Measurements from ENCODE around the gene GGACT. TPM values are rescaled to one million over a fixed set of nuclear protein-coding genes. Genes with fewer than 3 reads are reported as not detected.
A peak's percentile ranks its signal among the peaks of the same experiment; 100 is the strongest.

GGACT gene
- total RNA-seq, 4 donors from 2014 or later: 1.9 to 8.7 (median 5.6) TPM

DNA sequence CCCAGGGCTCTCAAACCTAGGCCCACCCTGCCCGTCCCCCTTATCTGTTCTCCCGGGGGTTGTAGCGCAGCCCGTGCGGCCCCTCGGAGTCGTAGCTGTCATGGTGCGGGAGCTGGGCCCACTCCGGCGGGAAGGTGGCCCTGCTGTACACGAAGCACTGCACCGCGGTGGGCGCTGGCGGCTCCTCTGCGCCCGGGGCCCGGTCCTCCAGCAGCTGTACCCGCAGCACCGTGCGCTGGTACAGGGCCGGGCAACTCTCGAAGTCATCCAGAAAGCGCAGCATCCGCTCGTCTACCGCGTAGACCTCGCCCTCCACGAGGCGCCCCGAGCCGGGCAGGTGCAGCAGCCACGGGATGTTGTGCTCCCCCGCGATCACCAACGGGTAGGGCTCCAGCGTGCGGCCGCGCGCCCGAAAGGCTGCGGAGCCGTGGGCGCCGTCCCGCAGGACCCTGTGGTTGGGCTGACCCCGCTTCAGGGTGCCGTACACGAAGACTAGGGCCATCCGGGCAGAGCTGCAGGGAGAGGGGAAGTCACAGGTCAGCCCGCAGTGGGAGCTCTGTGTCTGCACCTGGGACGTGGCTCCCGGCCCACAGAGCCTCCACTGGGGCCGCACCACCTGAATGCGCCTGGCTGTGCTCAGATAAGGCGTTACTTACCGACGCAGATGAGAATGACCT lies 56.4 kb downstream of the GGACT start:
- H3K4me1 ChIP-seq: no peaks in the 10 kb centered on the region
- TF ChIP-seq POLR2A (IDR thresholded peaks at IDR 0.05): no peak
- TF ChIP-seq, protein P1, sequence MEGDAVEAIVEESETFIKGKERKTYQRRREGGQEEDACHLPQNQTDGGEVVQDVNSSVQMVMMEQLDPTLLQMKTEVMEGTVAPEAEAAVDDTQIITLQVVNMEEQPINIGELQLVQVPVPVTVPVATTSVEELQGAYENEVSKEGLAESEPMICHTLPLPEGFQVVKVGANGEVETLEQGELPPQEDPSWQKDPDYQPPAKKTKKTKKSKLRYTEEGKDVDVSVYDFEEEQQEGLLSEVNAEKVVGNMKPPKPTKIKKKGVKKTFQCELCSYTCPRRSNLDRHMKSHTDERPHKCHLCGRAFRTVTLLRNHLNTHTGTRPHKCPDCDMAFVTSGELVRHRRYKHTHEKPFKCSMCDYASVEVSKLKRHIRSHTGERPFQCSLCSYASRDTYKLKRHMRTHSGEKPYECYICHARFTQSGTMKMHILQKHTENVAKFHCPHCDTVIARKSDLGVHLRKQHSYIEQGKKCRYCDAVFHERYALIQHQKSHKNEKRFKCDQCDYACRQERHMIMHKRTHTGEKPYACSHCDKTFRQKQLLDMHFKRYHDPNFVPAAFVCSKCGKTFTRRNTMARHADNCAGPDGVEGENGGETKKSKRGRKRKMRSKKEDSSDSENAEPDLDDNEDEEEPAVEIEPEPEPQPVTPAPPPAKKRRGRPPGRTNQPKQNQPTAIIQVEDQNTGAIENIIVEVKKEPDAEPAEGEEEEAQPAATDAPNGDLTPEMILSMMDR (IDR thresholded peaks at IDR 0.05): no peak
- no peaks in the 10 kb centered on the region for H3K27me3 ChIP-seq
- DNase-seq: no peak
- 98 to 99% methylated on average over 32 to 46 of the region's 60 CpGs for WGBS, 2 donors
- no peak overlapping the region for H3K4me3 ChIP-seq (replicated peaks in 1 of 3)
- peaks cover 0 to 6% of the 10 kb centered on the region in 2 donors for H3K36me3 ChIP-seq
- no peak overlapping the region for H3K27ac ChIP-seq
- H3K9me3 ChIP-seq: no peaks in the 10 kb centered on the region
- intact Hi-C loops (cut with DNase I): no loop called here

DNA sequence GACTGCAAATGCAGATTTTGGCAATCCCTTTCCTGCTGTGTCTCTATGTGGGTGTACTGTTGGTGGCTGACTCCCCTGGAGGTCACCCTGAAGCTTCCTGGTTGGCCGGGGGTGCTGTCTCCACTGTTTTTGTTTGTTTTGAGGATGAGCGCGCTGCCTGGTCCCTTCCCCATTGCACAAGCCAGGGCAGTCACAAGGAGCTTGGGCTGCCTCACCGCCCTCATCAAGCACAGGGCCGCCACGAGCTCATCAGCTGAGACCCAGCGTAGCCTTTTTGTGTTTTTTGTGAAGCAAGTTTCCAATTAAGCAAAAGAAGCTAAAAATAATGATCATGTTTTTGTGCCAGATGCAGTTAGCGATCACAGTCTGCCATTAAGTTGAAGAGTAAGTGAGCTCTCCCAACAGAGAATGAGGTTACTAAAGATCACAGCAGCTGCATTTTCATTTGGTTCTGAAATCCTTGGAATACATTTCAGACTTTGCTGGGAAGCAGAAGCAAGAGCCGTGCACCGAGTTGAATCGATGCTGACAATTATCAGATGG lies 57.8 kb downstream of the GGACT start:
- Histone ChIP-seq H3K27ac (no peak overlapping the region), H3K4me3 (replicated peaks in 1 of 3) (no peak overlapping the region), H3K36me3 (peaks cover 0 to 6% of the 10 kb centered on the region in 2 donors), H3K9me3 (no peaks in the 10 kb centered on the region), H3K27me3 (no peaks in the 10 kb centered on the region), H3K4me1 (no peaks in the 10 kb centered on the region)
- DNase-seq: peak in 1 of 2 donors; percentile 16
- TF ChIP-seq, protein P1 (IDR thresholded peaks at IDR 0.05): no peak
- intact Hi-C loops (cut with DNase I): no loop called here
- WGBS, 2 donors: 67 to 73% methylated on average over 11 of the region's 11 CpGs

DNA sequence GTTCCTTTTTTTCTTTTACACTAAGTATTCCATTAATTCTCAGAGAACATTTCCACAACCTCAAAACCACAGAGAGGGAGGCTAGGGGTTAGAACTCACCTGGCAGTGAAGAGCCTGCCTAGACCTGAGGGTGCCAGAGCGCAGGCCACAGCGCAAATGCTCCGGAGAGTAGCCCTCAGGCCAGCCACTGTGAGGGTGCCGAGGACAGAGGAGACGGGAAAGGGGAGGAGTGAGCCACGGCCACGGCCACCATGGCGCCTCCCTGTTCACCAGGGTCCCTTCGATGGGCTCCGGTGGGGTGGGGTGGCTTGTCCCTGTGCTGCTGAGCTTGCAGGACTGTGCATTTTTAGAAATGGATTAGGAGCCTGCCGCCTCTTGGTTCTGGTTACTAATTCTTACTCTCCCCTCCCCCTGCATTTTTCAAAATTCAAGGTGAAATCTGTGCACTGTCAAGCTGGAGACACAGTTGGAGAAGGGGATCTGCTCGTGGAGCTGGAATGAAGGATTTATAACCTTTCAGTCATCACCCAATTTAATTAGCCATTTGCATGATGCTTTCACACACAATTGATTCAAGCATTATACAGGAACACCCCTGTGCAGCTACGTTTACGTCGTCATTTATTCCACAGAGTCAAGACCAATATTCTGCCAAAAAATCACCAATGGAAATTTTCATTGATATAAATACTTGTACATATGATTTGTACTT lies 58.8 kb downstream of the GGACT start:
- Histone ChIP-seq H3K27ac (no peak overlapping the region), H3K4me3 (replicated peaks in 1 of 3) (no peak overlapping the region), H3K36me3 (peaks cover 0 to 6% of the 10 kb centered on the region in 2 donors), H3K4me1 (no peaks in the 10 kb centered on the region), H3K27me3 (no peaks in the 10 kb centered on the region), H3K9me3 (no peaks in the 10 kb centered on the region)
- TF ChIP-seq, protein P1 (IDR thresholded peaks at IDR 0.05): no peak
- TF ChIP-seq POLR2A (IDR thresholded peaks at IDR 0.05): no peak
- WGBS, 2 donors: 97% methylated on average over 15 of the region's 15 CpGs
- intact Hi-C loops (cut with DNase I): no loop called here
- DNase-seq: no peak

DNA sequence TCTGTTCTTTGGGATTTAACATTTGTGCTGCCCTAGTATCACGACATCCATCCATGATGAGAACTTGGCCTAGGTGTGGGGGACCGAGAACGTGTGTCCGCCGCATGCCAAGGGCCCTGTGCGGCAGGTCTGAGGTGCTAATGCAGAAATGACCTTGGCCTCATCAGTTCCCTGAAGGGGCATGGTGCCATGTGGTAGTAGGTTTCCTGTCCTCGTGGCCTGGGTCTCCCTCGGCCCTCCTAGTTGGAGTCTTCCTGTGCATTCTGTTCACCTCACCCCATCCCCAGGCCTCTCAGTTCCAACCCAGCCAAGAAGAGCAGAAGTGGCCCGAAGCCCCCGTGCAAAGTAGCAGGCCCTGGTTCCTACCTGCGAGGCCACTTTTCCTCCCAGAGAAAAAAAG lies 59.8 kb downstream of the GGACT start:
- WGBS, 2 donors: 92 to 96% methylated on average over 9 to 11 of the region's 11 CpGs
- H3K27ac ChIP-seq: no peak overlapping the region
- intact Hi-C loops (cut with DNase I): no loop called here
- no peak for TF ChIP-seq POLR2A (IDR thresholded peaks at IDR 0.05)
- TF ChIP-seq, protein P1 (IDR thresholded peaks at IDR 0.05): no peak
- no peaks in the 10 kb centered on the region for H3K4me1 ChIP-seq
- H3K27me3 ChIP-seq: no peaks in the 10 kb centered on the region
- no peaks in the 10 kb centered on the region for H3K9me3 ChIP-seq
- no peak overlapping the region for H3K4me3 ChIP-seq (replicated peaks in 1 of 3)
- DNase-seq: no peak
- peaks cover 0 to 6% of the 10 kb centered on the region in 2 donors for H3K36me3 ChIP-seq

DNA sequence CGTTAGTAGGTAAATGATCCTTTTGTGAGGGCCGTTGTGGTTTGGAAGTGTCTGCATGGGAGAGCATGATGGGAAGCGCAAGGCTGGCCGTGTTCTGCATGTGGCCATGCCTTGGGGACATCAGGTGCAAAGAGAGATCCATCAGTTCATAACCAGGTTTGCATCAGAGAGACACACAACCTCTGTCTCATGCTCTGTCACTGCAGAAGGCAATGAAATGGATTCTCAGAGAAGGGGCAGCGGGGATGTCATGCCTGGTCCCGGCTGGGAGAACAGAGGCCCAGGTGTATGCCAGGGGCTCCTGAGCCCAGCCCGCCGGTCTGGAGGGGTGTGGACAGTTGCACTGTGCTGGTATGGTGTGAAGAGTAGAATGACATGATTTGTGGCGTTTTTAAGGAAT lies 60.2 kb downstream of the GGACT start:
- 95 to 96% methylated on average over 9 of the region's 9 CpGs for WGBS, 2 donors
- DNase-seq: no peak
- TF ChIP-seq, protein P1 (IDR thresholded peaks at IDR 0.05): no peak
- TF ChIP-seq POLR2A (IDR thresholded peaks at IDR 0.05): no peak
- H3K36me3 ChIP-seq: peaks cover 0 to 6% of the 10 kb centered on the region in 2 donors
- intact Hi-C loops (cut with DNase I): no loop called here
- no peak overlapping the region for H3K27ac ChIP-seq
- no peaks in the 10 kb centered on the region for H3K4me1 ChIP-seq
- no peak overlapping the region for H3K4me3 ChIP-seq (replicated peaks in 1 of 3)
- no peaks in the 10 kb centered on the region for H3K9me3 ChIP-seq
- H3K27me3 ChIP-seq: no peaks in the 10 kb centered on the region

Data from thyroid gland (tissue), 4 donors.